Measurements from ENCODE around the gene IL13.

- TF ChIP-seq SUZ12 (IDR thresholded peaks at IDR 0.05; ENCODE audit: extremely low read depth, insufficient read depth, insufficient read length), result no peak
- TF ChIP-seq YY1 (IDR thresholded peaks at IDR 0.05; ENCODE audit: insufficient read depth, insufficient read length), result no peak
Observed at GRCh38 chr5:132669966-132670882, 12.3 kb downstream of the IL13 start.
